BLaER1 (cell line): ENCODE data around the gene PSME1.
"Not testable (repeated sequence)": the region's sequence is repeated elsewhere in the genome, so short reads cannot be mapped to it uniquely, and the experiment has no call there.

Source experiments
- H3K27ac ChIP-seq: shearing (Covaris generic); formaldehyde crosslinking; 2 replicates; pipeline ENCODE4 v1.8.1; 2022
- H3K27me3 ChIP-seq: shearing (Covaris generic); formaldehyde crosslinking; 2 replicates; pipeline ENCODE4 v1.8.1; 2022
- H3K36me3 ChIP-seq: shearing (Covaris generic); formaldehyde crosslinking; 2 replicates; pipeline ENCODE4 v1.8.1; 2022
- H3K4me1 ChIP-seq: shearing (Covaris generic); formaldehyde crosslinking; 2 replicates; pipeline ENCODE4 v1.8.1; 2022
- H3K4me2 ChIP-seq: shearing (Covaris generic); formaldehyde crosslinking; 2 replicates; pipeline ENCODE4 v1.8.1; 2022
- H3K4me3 ChIP-seq: shearing (Covaris generic); formaldehyde crosslinking; 2 replicates; pipeline ENCODE4 v1.8.1; 2022
- H3K9ac ChIP-seq: shearing (Covaris generic); formaldehyde crosslinking; 2 replicates; pipeline ENCODE4 v1.8.1; 2022
- H3K9me3 ChIP-seq: shearing (Covaris generic); formaldehyde crosslinking; 2 replicates; pipeline ENCODE4 v1.8.1; 2022
- H4K20me1 ChIP-seq: shearing (Covaris generic); formaldehyde crosslinking; 2 replicates; pipeline ENCODE4 v1.8.1; 2022
- Cebpa-rat ChIP-seq: shearing (Covaris generic); IDR thresholded peaks from 2 replicates; pipeline ENCODE4 v1.8.1; 2022

PSME1 gene

GRCh38 chr14:24095271-24096068 is 40.5 kb upstream of the PSME1 start:
- Histone ChIP-seq H4K20me1 (no peaks in the 10 kb centered on the region), H3K9ac (peak overlapping the region; percentile 95), H3K27me3 (no peaks in the 10 kb centered on the region), H3K27ac (peak overlapping the region; percentile 98), H3K4me3 (peak overlapping the region; percentile 82), H3K36me3 (peaks cover 41% of the 10 kb centered on the region), H3K4me2 (peak overlapping the region; percentile 95), H3K9me3 (no peaks in the 10 kb centered on the region), H3K4me1 (peaks cover 47% of the 10 kb centered on the region)
- no peak for TF ChIP-seq Cebpa-rat

DNA sequence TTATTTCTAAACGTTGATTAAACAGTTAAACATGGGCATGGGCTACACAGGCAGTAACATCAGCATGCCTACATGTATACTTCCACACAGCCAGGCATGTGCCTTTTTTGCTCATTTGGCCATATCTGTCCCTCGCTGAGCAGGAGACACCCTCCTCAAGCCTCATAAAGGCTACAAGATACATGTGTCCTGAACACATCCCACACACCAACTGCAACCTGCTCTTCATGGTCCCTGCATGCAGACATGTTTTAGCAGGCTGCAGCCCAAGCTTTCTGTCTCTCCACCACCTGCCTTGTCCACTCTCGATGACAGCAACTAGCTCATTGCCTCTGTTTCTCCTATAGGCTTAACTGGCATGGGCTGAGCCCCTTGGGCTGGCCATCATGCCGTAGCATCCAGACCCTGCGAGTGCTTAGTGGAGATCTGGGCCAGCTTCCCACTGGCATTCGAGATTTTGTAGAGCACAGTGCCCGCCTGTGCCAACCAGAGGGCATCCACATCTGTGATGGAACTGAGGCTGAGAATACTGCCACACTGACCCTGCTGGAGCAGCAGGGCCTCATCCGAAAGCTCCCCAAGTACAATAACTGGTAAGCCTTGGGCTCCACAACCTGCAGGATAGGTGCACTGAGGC is 39.3 kb upstream of the PSME1 start:
- TF ChIP-seq Cebpa-rat, result no peak
- Histone ChIP-seq H3K4me1 (peaks cover 41% of the 10 kb centered on the region), H3K27ac (no peak overlapping the region), H3K36me3 (peaks cover 53% of the 10 kb centered on the region), H3K4me3 (no peak overlapping the region), H3K9me3 (no peaks in the 10 kb centered on the region), H3K9ac (no peak overlapping the region), H4K20me1 (no peaks in the 10 kb centered on the region), H3K27me3 (no peaks in the 10 kb centered on the region), H3K4me2 (peak overlapping the region; percentile 95; the same call in 1 of the 2 replicates)

DNA sequence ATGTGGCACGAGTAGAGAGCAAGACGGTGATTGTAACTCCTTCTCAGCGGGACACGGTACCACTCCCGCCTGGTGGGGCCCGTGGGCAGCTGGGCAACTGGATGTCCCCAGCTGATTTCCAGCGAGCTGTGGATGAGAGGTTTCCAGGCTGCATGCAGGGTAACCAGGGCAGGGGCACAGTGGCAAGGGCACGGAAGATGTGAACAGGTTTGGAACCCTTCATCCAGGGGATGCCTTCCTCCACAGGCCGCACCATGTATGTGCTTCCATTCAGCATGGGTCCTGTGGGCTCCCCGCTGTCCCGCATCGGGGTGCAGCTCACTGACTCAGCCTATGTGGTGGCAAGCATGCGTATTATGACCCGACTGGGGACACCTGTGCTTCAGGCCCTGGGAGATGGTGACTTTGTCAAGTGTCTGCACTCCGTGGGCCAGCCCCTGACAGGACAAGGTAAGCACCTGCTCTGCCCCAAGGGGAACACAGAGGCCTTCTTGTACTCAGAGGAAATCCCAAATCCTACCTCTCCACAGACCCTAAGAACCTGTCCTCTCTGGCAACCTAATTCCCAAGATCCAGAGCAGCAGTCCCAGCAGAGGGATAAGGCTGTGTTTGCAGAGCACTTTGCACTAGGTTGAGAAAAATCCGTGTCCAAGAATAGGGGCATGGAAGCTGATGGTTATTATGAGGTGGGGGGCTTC is 37.6 kb upstream of the PSME1 start:
- Histone ChIP-seq H4K20me1 (no peaks in the 10 kb centered on the region), H3K9me3 (peaks cover 10% of the 10 kb centered on the region), H3K9ac (no peak overlapping the region), H3K36me3 (peaks cover 70% of the 10 kb centered on the region), H3K4me2 (no peak overlapping the region), H3K4me1 (peaks cover 26% of the 10 kb centered on the region), H3K27ac (no peak overlapping the region), H3K4me3 (no peak overlapping the region), H3K27me3 (no peaks in the 10 kb centered on the region)
- TF ChIP-seq Cebpa-rat, result no peak

GRCh38 chr14:24098927-24099813 is 36.8 kb upstream of the PSME1 start:
- no peak overlapping the region for H3K9ac ChIP-seq
- TF ChIP-seq Cebpa-rat, result no peak
- H4K20me1 ChIP-seq, result no peaks in the 10 kb centered on the region
- no peak overlapping the region for H3K4me3 ChIP-seq
- H3K36me3 ChIP-seq, result peaks cover 78% of the 10 kb centered on the region
- peaks cover 22% of the 10 kb centered on the region for H3K4me1 ChIP-seq
- no peak overlapping the region for H3K27ac ChIP-seq
- peaks cover 18% of the 10 kb centered on the region for H3K9me3 ChIP-seq
- H3K4me2 ChIP-seq, result no peak overlapping the region
- H3K27me3 ChIP-seq, result no peaks in the 10 kb centered on the region

DNA sequence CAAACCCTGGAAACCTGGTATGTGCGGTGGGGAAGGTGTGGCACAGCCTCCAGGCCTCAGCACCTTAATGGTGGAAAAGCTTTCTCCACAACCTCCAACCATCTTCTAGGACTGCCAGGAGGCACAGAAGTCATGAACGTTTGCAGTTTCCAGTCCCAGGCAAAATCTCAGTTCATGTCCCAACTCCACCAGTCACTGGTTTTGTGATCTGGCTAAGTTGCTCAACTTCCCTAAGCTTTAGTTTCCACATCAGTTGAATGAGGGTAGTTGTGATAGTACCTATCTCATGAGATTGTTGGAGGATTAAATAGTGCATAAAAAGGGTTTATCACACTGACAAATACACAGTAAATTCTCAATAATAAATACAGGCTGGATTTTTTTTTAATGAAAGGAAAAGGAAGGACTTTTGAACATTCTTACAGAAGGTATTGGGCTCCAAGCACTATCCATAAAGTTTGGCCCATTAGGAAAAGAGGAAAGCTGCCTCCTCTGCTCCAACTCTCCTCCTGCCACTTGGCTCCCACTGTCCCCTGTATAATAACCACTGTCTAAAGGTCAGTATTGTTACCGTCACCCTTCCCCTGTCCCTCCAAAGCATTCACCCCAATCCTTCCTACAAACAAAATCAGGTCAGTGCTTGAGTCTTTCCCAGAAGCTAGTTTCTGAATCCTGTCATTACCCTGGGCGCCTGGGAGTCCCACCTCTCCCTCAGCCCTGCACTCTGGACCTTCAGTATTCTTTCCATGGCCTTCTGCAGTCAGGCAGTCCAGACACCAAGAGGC is 35.6 kb upstream of the PSME1 start:
- Histone ChIP-seq H3K36me3 (peaks cover 91% of the 10 kb centered on the region), H3K27me3 (no peaks in the 10 kb centered on the region), H3K9me3 (peaks cover 29% of the 10 kb centered on the region), H4K20me1 (no peaks in the 10 kb centered on the region), H3K27ac (no peak overlapping the region), H3K4me3 (no peak overlapping the region), H3K9ac (no peak overlapping the region), H3K4me2 (no peak overlapping the region), H3K4me1 (peaks cover 17% of the 10 kb centered on the region)
- TF ChIP-seq Cebpa-rat, result no peak

DNA sequence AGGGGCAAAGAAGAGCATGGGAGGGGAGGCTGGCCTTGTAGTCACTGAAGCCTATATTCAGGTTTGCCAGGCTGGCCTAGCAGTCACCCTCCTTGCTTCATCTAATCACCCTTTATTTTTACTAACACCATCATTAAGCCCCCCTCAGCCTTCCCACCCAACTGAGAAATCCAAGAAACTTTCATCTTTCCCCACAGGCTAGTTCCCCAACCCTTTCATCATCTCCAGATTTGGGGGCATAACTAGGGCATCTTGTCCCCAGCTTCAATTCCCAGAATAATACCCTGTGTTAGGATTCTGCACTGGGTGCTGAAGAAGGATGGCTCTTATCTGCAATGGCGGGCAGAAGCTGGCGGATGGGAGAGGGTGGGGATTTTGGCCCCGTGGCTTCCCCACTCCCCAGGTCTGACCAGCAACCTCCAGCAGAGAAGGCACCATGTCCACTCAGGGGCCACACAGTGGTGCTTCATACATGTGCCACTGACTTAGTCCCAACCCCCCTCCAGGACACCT is 35.0 kb upstream of the PSME1 start:
- no peak overlapping the region for H3K9ac ChIP-seq
- H3K4me1 ChIP-seq, result peaks cover 10% of the 10 kb centered on the region
- no peak overlapping the region for H3K4me3 ChIP-seq
- peaks cover 29% of the 10 kb centered on the region for H3K9me3 ChIP-seq
- peaks cover 91% of the 10 kb centered on the region for H3K36me3 ChIP-seq
- TF ChIP-seq Cebpa-rat, result no peak
- no peak overlapping the region for H3K4me2 ChIP-seq
- H3K27ac ChIP-seq, result no peak overlapping the region
- no peaks in the 10 kb centered on the region for H4K20me1 ChIP-seq
- H3K27me3 ChIP-seq, result no peaks in the 10 kb centered on the region

DNA sequence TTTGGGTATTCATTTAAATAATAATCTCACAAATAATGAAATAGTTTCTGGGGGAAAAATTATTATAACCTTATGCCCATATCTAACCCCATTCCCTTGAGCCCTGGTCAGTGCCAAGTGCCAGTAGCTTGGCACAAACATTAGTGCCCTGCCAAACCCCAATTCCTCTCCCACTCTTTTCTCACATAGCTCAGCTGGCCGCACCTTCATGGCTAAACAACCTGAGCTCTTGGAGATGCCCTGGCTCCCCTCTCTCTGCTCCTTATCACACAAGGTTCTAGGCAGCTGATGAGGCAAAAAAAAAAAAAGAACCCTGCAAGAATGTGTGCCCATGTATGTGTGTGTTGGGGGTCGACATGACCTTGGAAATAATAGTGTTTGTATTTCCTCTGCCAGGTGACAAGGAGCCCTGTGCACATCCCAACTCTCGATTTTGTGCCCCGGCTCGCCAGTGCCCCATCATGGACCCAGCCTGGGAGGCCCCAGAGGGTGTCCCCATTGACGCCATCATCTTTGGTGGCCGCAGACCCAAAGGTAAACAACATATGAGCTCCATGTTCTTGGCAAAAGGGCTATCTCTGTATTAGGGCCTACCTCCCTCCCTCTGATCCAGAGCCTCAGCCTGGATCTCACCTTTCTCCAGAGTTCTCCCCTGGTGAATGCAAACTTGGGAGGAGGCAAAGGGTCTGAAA is 33.5 kb upstream of the PSME1 start:
- Histone ChIP-seq H3K27me3 (no peaks in the 10 kb centered on the region), H3K4me1 (no peaks in the 10 kb centered on the region), H4K20me1 (no peaks in the 10 kb centered on the region), H3K36me3 (peaks cover 80% of the 10 kb centered on the region), H3K27ac (no peak overlapping the region), H3K4me2 (no peak overlapping the region), H3K9me3 (peaks cover 29% of the 10 kb centered on the region), H3K9ac (no peak overlapping the region), H3K4me3 (no peak overlapping the region)
- TF ChIP-seq Cebpa-rat, result no peak

- H3K36me3 ChIP-seq, result peaks cover 70% of the 10 kb centered on the region
- H3K27me3 ChIP-seq, result no peaks in the 10 kb centered on the region
- peaks cover 2% of the 10 kb centered on the region for H3K4me1 ChIP-seq
- H3K4me3 ChIP-seq, result no peak overlapping the region
- H4K20me1 ChIP-seq, result no peaks in the 10 kb centered on the region
- no peak overlapping the region for H3K4me2 ChIP-seq
- no peak for TF ChIP-seq Cebpa-rat
- H3K9ac ChIP-seq, result no peak overlapping the region
- H3K27ac ChIP-seq, result no peak overlapping the region
- peaks cover 29% of the 10 kb centered on the region for H3K9me3 ChIP-seq
Measured at GRCh38 chr14:24103451-24103850, 32.5 kb upstream of the PSME1 start.

DNA sequence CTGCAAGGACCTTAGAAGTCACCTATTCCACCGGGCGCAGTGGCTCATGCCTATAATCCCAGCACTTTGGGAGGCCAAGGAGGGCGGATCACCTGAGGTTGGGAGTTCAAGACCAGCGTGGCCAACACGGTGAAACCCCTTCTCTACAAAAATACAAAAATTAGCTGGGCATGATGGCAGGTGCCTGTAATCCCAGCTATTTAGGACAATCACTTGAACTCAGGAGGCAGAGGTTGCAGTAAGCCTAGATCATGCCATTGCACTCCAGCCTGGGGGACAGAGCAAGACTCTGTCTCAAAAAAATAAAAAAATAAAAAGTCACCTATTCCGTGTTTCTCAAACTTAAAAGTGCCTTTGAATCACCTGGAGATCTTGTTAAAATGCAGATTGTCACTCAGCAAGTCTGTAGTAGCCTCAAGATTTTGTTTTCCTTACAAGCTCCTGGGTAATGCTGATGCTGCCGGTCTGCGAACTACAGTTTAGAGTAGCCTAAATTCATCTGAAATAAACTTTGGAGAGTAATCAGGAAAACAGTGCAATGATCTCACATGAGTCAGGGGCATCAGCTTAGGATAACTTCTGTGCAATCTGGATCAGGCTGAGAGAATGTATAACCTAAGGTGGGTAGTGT is 30.3 kb upstream of the PSME1 start:
- peaks cover 20% of the 10 kb centered on the region for H3K4me1 ChIP-seq
- H3K4me3 ChIP-seq, H3K27ac ChIP-seq, H3K27me3 ChIP-seq, H3K4me2 ChIP-seq, H4K20me1 ChIP-seq, H3K9ac ChIP-seq: not testable (repeated sequence)
- H3K9me3 ChIP-seq, result peaks cover 29% of the 10 kb centered on the region
- H3K36me3 ChIP-seq, result peaks cover 48% of the 10 kb centered on the region
